Testis (tissue), 3 donors: ENCODE data around the gene KLHL29. TPM values are rescaled to one million over a fixed set of nuclear protein-coding genes. Genes with fewer than 3 reads are reported as not detected.

Experiments used
- DNase-seq: peaks from one replicate; pipeline ENCODE4 v3.0.0-alpha.2; 2019
- H3K27ac ChIP-seq, 2 donors: fragments of 200-600 bp; sonication (generic); one replicate each; pipeline ENCODE4 v1.5.1; 2019
- H3K27me3 ChIP-seq: fragments of 200-600 bp; sonication (generic); one replicate; pipeline ENCODE4 v1.5.1; 2019
- H3K36me3 ChIP-seq: fragments of 200-600 bp; sonication (generic); one replicate; pipeline ENCODE4 v1.5.1; 2017; ENCODE audit warnings: low read depth; ENCODE audit errors: missing control alignments
- H3K4me1 ChIP-seq: fragments of 200-600 bp; sonication (generic); one replicate; pipeline ENCODE4 v1.5.1; 2019
- H3K4me3 ChIP-seq, 2 donors: fragments of 200-600 bp; sonication (generic); one replicate each; pipeline ENCODE4 v1.5.1; 2017 to 2019
- H3K9me3 ChIP-seq: fragments of 200-600 bp; sonication (generic); one replicate; pipeline ENCODE4 v1.5.1; 2017
- CTCF ChIP-seq, 3 experiments: fragments of 450-650 bp in 2 of 3; fragments of 200-600 bp in 1 of 3; sonication (generic) in 1 of 3; IDR thresholded peaks; one replicate each; pipeline ENCODE4 v1.5.1; 2016 to 2019; ENCODE audit warnings: antibody characterized with exemption in 3 of 3, mild to moderate bottlenecking in 2 of 3, moderate library complexity in 1 of 3
- POLR2A ChIP-seq: fragments of 450-650 bp; IDR thresholded peaks from one replicate; pipeline ENCODE4 v1.6.1; 2017; ENCODE audit warnings: antibody characterized with exemption, mild to moderate bottlenecking, moderate library complexity
- WGBS, 2 donors: methylation state at CpG; one replicate each; pipeline ENCODE4 v1.1.5; 2018; 5-methylcytosine and 5-hydroxymethylcytosine counted together
- intact Hi-C: fragments of 100-400 bp; cut with DNase I; formaldehyde crosslinking; loops from one replicate; pipeline ENCODE4 v1.15.1; 2023; ENCODE audit warnings: low total_unique reads
- polyA plus RNA-seq: library from polyadenylated mRNA; stranded (reverse); fragments of 350-450 nt; fragmentation: Illumina TruSeq; extraction: RNeasy Lipid Tissue Mini Kit (QIAGEN cat#74804); gene quantifications from one replicate; pipeline ENCODE4 v1.2.3, GENCODE V29; 2014; ENCODE audit warnings: low read depth, low replicate concordance; ENCODE audit not compliant: insufficient read depth
- total RNA-seq, 2 donors: library from RNA; depleted of rRNA; stranded (reverse); fragments of >200 nt; gene quantifications; one replicate each; pipeline ENCODE4 v1.2.3, GENCODE V29; 2016

The KLHL29 gene
- total and polyA plus RNA-seq, 3 donors from 2014 or later: 3.3 to 10.9 (median 7.9) TPM

- intact Hi-C loops: no loop called here
- DNase-seq: no peak
These were observed 309.4 kb downstream of the KLHL29 start for GRCh38 chr2:23694058-23695045.

DNA sequence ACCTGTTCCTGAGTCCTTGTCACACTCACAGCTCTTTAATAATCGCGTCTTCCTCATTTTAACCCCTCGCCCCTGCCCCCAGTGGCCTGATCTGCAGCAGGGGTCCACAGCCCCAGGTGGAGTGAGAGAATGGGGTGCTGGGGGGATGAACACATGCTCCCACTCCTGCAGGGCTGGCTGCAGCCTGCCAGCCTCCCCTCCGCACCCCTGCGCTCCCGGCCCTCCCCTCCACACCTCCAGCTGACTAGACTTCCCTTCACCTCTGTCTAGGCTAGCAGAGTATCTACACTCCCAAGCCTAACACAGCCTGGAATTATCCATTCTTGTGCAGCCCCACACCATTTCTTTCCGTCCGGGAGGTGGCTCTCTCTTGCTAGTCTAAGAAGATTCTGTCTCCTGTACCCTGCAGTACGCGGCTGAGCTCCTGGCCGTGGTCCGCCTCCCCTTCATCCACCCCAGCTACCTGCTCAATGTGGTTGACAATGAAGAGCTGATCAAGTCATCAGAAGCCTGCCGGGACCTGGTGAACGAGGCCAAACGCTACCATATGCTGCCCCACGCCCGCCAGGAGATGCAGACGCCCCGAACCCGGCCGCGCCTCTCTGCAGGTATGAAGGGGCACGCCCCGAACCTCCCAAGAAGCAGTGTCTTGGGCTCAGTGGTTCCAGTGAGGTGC is 310.4 kb downstream of the KLHL29 start:
- DNase-seq: no peak
- no peak overlapping the region for H3K27ac ChIP-seq
- H3K4me1 ChIP-seq: no peaks in the 10 kb centered on the region
- H3K36me3 ChIP-seq: no peaks in the 10 kb centered on the region
- no peak for TF ChIP-seq POLR2A
- no peak for TF ChIP-seq CTCF (IDR thresholded peaks at IDR 0.05)
- no peak overlapping the region for H3K4me3 ChIP-seq
- 90 to 98% methylated on average over 16 to 24 of the region's 24 CpGs for WGBS, 2 donors
- H3K9me3 ChIP-seq: no peaks in the 10 kb centered on the region
- intact Hi-C loops: no loop called here
- H3K27me3 ChIP-seq: no peaks in the 10 kb centered on the region

More at GRCh38 chr2:23694058-23695045, 309.4 kb downstream of the KLHL29 start:
- Histone ChIP-seq H3K36me3 (no peaks in the 10 kb centered on the region), H3K9me3 (no peaks in the 10 kb centered on the region), H3K4me3 (no peak overlapping the region), H3K27ac (no peak overlapping the region), H3K4me1 (no peaks in the 10 kb centered on the region), H3K27me3 (no peaks in the 10 kb centered on the region)
- 87 to 94% methylated on average over 21 of the region's 21 CpGs for WGBS, 2 donors
- TF ChIP-seq CTCF (IDR thresholded peaks at IDR 0.05) (no peak), POLR2A (no peak)

- intact Hi-C loops: no loop called here
- Histone ChIP-seq H3K36me3 (no peaks in the 10 kb centered on the region), H3K9me3 (no peaks in the 10 kb centered on the region), H3K4me3 (no peak overlapping the region), H3K27me3 (no peaks in the 10 kb centered on the region), H3K27ac (no peak overlapping the region), H3K4me1 (no peaks in the 10 kb centered on the region)
- TF ChIP-seq POLR2A: no peak
- TF ChIP-seq CTCF (IDR thresholded peaks at IDR 0.05): no peak
- 95 to 96% methylated on average over 8 to 32 of the region's 32 CpGs for WGBS, 2 donors
- no peak for DNase-seq
These were observed 311.1 kb downstream of the KLHL29 start for GRCh38 chr2:23695890-23696751.

GRCh38 chr2:23696752-23697045 is 311.7 kb downstream of the KLHL29 start:
- H3K9me3 ChIP-seq: no peaks in the 10 kb centered on the region
- no peak overlapping the region for H3K4me3 ChIP-seq
- no peaks in the 10 kb centered on the region for H3K4me1 ChIP-seq
- TF ChIP-seq POLR2A (no peak), CTCF (IDR thresholded peaks at IDR 0.05) (no peak)
- no peak for DNase-seq
- no peaks in the 10 kb centered on the region for H3K27me3 ChIP-seq
- H3K36me3 ChIP-seq: no peaks in the 10 kb centered on the region
- WGBS, 2 donors: 86 to 92% methylated on average over 2 to 5 of the region's 5 CpGs
- intact Hi-C loops: no loop called here
- no peak overlapping the region for H3K27ac ChIP-seq
